ENCODE data around the gene NPTX2.

The NPTX2 gene

DNA sequence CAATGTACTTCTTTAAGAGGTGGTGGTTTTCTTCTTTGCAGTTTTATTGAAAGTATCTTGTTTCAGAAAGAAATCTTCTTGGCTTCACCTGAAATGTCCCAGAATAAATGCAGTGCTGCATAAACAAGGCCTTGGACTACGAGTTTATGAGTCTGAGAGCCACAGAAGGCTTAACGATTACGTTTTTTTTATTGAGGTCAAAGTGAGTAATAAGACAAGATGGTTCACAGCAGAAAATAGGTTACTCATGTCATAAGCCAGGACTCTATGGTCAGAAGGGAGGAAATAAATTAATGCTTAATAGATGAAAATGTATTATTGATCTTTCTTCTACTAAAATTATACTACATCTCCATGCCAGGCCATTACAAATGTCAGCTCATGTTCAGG lies 13.7 kb upstream of the NPTX2 start:
- DNase-seq (ENCODE audit: extremely low read depth, insufficient read length) = no peak
- Histone ChIP-seq H3K36me3 (ENCODE audit: control insufficient read depth, insufficient read depth, low read length) (no peaks in the 10 kb centered on the region), H3K27me3 (replicated peaks; ENCODE audit: control insufficient read depth, insufficient read depth, low read length) (no peaks in the 10 kb centered on the region), H3K4me3 (replicated peaks; ENCODE audit: low read depth, low read length) (no peak overlapping the region)
- TF ChIP-seq, protein P1, sequence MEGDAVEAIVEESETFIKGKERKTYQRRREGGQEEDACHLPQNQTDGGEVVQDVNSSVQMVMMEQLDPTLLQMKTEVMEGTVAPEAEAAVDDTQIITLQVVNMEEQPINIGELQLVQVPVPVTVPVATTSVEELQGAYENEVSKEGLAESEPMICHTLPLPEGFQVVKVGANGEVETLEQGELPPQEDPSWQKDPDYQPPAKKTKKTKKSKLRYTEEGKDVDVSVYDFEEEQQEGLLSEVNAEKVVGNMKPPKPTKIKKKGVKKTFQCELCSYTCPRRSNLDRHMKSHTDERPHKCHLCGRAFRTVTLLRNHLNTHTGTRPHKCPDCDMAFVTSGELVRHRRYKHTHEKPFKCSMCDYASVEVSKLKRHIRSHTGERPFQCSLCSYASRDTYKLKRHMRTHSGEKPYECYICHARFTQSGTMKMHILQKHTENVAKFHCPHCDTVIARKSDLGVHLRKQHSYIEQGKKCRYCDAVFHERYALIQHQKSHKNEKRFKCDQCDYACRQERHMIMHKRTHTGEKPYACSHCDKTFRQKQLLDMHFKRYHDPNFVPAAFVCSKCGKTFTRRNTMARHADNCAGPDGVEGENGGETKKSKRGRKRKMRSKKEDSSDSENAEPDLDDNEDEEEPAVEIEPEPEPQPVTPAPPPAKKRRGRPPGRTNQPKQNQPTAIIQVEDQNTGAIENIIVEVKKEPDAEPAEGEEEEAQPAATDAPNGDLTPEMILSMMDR (IDR thresholded peaks at IDR 0.05; ENCODE audit: insufficient read depth, low read length, poor library complexity, severe bottlenecking) = no peak

DNA sequence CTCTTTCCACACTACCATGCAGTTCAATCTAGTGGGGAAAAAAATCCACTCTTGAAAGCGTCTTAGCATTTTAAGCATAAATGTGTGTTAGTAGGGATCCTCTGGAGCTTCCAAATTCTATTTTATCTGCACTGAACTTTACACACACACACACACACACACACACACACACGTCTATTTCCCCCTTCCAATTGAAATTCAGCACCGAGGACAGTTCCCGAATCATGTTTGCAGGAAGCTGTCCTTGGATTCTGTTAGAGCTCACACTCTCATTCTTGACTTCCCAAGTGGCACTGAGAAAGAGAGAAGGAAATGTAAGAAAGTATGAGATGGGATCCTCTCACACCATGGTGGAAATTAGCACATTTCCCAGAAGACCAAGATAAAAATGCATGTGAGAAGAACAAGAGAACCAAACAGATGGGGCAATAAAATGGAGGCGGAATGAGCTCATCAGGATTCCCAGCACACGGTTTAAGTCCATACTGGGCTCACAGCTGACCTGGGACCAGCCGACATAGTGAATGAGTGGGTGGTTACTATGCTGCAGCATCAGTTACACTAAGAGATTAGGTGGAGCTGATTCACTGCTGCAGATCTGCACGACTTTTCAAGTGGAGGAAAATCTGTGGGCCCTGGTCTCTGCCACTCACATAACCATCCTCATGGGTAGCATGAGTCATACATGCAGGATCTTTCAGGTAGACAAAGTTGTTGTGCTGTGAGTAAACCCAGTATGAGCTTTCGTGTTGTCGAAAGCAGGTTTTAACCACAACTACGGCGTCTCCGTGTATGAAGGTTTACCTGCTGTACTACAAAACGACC lies 3.3 kb upstream of the NPTX2 start:
- TF ChIP-seq, protein P1 (IDR thresholded peaks at IDR 0.05; ENCODE audit: insufficient read depth, low read length, poor library complexity, severe bottlenecking) = no peak
- Histone ChIP-seq H3K27me3 (replicated peaks; ENCODE audit: control insufficient read depth, insufficient read depth, low read length) (no peaks in the 10 kb centered on the region; the same call in 1 of the 2 replicates), H3K36me3 (ENCODE audit: control insufficient read depth, insufficient read depth, low read length) (no peaks in the 10 kb centered on the region), H3K4me3 (replicated peaks; ENCODE audit: low read depth, low read length) (no peak overlapping the region)
- DNase-seq (ENCODE audit: extremely low read depth, insufficient read length) = no peak

DNA sequence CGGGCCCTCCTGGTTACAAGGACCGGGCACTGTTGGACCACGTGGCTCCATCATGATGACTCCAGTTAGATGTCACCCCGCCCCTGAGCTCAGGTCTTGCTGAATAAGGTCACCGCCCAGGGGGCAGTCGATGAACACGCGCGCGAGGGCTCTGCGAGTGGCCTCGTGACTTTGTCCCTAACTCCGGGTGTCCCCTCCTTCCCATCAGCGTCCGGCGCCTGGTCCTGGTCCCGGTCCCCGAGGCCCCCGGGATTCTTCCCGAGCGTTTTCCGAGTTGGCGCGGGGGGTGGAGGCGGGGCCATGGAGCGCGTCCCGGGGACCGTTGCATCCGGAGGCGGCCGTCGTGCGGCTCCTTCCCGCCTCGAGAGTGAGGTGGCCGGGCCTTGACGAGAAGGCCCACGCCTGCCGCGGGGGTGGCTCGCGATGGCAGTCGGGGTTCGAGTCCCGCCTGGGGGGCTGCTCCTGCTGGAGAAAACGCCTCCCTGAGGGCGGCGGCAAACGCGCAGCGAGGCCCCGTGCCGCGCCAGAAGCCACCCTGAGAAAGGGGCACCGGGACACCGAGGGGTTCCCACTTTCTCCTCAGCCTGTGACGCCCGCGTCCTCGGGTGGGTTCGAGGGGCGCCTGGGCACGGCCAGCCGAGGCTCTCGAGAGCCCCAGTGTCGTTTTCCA lies 569 bp upstream of the NPTX2 start:
- no peak overlapping the region for H3K4me3 ChIP-seq (replicated peaks; ENCODE audit: low read depth, low read length)
- no peaks in the 10 kb centered on the region; the same call in 1 of the 2 replicates for H3K27me3 ChIP-seq (replicated peaks; ENCODE audit: control insufficient read depth, insufficient read depth, low read length)
- TF ChIP-seq, protein P1 (IDR thresholded peaks at IDR 0.05; ENCODE audit: insufficient read depth, low read length, poor library complexity, severe bottlenecking) = no peak
- no peak for DNase-seq (ENCODE audit: extremely low read depth, insufficient read length)
- H3K36me3 ChIP-seq (ENCODE audit: control insufficient read depth, insufficient read depth, low read length) = no peaks in the 10 kb centered on the region

DNA sequence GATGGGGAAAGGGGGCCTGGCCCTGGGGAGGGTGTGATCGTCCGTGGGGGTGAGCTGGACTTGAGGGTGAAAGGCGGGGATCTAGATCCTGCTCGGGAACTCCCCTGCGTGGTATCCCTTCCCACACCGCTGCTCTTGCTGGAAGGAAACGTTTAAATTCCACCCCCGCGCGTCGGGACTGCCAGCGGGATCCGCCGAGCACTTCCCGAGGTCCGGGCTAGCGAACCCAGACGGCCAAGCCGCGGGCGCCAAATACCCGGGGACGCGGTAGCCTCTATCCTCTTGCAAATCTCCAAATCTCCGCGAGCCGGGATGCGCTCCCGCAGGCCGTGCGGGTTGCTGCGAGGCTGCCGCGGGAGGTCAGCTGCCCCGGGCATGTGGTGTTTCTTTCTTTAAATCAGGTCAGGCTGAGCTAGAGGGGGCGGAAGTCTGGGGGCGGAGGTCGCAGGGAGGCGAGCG lies 904 bp downstream of the NPTX2 start:
- Histone ChIP-seq H3K27me3 (replicated peaks; ENCODE audit: control insufficient read depth, insufficient read depth, low read length) (no peaks in the 10 kb centered on the region; the same call in 1 of the 2 replicates), H3K4me3 (replicated peaks; ENCODE audit: low read depth, low read length) (no peak overlapping the region), H3K36me3 (ENCODE audit: control insufficient read depth, insufficient read depth, low read length) (no peaks in the 10 kb centered on the region)
- TF ChIP-seq, protein P1 (IDR thresholded peaks at IDR 0.05; ENCODE audit: insufficient read depth, low read length, poor library complexity, severe bottlenecking) = no peak
- DNase-seq (ENCODE audit: extremely low read depth, insufficient read length) = no peak

DNA sequence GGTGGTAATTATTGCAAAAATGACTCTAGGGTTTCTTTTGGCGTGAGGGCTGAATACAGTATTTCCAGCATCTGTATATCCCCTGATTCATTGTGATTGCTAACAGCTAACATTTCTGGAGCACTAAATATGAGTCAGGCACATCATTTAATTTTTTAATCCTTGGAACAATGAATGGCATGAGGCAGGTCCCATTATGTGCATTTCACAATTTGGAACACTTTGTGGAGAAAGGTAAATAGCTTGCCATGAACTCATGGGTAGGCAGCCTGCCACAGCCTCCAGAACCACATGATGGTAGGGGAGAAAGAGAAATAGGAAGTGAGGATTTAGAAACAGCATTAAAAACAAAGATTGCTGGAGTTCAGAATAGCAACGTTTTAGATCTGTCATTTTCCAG lies 1.7 kb downstream of the NPTX2 start:
- DNase-seq (ENCODE audit: extremely low read depth, insufficient read length) = no peak
- no peaks in the 10 kb centered on the region for H3K36me3 ChIP-seq (ENCODE audit: control insufficient read depth, insufficient read depth, low read length)
- TF ChIP-seq, protein P1 (IDR thresholded peaks at IDR 0.05; ENCODE audit: insufficient read depth, low read length, poor library complexity, severe bottlenecking) = no peak
- no peaks in the 10 kb centered on the region; the same call in 1 of the 2 replicates for H3K27me3 ChIP-seq (replicated peaks; ENCODE audit: control insufficient read depth, insufficient read depth, low read length)
- no peak overlapping the region for H3K4me3 ChIP-seq (replicated peaks; ENCODE audit: low read depth, low read length)

Measured in GM06990 (cell line).